KG1 (cell line): ENCODE results near the gene PTPN5.

Experiments
- DNase-seq: peaks from one replicate; lab custom pipeline; 2025; lab: John Stamatoyannopoulos, UW

PTPN5 gene

DNA sequence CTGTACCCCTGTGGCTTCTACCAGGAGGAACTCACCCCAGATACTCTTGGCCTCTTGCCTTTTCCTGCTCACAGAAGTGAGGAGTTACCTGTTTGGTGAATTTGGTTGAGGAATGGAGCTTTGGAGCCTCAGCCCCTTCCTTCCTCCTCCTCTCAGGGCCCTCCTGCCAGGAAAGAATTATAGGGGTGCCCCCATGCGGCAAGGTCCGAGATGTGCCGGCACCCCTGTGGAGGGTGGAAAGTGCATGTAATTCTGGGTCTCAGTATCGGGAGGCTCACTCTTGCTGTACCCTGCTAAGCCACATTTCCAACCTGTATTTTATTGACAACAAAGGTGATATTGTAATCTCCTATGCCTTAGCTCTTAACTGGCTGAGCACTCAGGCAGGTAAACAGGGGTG is 51.9 kb downstream of the PTPN5 start:
- no peak for DNase-seq

DNA sequence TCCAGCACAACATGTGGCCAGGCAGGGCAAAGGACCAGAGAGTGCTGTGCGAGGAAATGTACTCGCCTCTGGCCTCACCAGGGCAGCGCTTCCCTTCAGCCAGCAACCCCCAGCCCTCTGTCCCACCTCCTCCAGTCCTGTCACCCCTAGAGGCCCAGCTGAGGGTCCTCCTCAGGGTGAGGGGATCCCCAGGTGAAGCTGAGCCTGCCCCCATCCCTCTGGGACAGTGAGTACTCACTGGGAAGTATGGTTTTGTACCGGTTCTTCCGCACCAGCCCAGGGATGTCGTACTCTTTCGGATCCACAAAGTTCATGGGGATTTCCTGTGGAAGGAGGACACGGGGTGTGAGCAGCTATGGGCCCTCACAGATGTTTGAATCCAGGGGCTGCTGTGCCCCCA is 54.0 kb downstream of the PTPN5 start:
- no peak for DNase-seq

DNA sequence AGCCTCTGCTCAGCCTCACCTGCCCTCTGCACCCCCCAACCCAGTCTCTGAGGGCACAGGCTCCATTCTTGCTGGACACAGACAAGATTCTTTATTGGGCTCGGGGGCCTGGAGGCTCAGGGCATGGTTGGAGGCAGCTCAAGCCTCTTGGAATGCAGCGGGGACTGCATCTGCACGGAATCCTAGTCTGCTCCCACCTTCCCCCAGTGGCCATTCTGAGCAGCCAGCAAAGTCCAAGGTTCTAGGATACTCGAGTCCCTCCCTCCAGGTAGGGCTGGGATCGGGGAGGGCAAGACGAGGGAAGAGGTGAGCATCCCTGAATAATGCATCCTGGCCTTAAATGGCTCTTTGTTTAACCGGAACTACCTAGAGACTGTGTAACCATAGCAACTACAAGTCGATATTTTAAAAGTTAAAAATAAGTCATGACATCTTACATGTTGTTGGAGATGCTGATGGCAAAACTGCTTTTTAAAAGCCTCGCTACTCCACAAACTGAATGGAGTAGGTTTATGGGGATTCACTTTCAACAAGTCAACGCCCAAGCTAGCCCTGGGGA is 54.9 kb downstream of the PTPN5 start:
- no peak for DNase-seq

GRCh38 chr11:18733202-18733601 is 58.4 kb downstream of the PTPN5 start:
- no peak for DNase-seq

DNA sequence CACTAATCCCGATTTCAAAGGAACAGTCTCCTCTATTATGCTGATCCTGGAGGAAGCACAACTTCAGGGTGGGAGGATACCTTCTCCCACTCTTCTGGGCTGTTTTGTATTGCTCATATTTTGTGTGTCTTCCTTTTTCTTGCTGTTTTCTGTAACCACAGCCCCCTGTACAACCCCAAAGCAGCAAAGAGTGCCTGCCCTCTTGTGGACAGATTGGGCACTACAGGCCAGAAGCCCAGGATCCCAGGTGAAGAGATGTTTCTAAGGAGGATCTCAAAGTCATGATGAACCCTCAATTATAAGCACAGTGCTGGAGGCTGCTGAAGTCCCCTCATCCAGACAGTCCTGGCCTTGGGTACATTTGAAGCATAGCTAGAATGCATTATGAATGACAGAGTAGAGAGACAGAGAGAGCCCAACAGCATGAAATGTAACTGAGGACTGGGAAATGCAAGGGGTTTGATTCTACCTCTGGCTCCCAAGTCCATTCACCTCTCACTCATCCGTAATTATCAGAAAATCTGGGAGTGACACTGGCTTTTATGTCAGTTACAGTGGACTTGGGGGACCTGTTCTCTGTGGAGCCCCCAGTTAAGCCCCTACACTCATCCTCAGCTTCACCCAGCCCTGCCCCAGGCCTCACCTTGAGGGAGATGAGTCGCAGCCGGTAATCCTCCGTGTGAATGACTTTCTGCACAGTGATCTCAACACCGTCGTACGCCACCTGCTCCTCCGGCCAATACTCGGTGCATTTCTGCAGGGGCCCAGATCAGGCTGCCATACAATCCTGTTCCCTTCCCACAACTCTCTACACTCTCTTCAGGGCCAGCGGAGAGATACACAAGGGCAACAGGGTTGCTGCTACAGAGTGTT is 59.4 kb downstream of the PTPN5 start:
- DNase-seq: peak; percentile 67

GRCh38 chr11:18731441-18731840 is 60.2 kb downstream of the PTPN5 start:
- no peak for DNase-seq

- DNase-seq: no peak
Measured at GRCh38 chr11:18730020-18730419, 61.6 kb downstream of the PTPN5 start.

GRCh38 chr11:18729426-18729825 is 62.2 kb downstream of the PTPN5 start:
- no peak for DNase-seq

DNA sequence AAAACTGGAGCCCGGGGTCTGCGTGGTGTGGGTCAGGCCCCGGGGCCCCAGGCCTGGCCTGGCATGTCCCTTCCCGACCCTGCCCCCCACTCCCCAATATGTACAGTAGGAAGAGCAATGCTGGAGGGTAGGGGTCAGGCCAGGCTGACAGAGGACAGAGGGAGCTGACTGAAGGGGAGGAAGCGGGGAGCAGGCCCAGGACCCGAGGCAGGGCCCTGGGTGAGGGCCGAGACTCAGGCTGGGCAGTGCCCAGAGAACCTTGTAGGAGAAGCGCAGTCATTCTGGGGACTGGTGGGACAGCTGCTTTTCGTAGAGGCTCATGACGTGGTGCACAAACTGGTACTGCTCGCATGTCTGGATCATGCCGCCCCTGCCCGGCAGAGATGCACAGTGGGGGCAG is 62.9 kb downstream of the PTPN5 start:
- no peak for DNase-seq

- DNase-seq: no peak
Measured at GRCh38 chr11:18727479-18728236, 63.9 kb downstream of the PTPN5 start.

DNA sequence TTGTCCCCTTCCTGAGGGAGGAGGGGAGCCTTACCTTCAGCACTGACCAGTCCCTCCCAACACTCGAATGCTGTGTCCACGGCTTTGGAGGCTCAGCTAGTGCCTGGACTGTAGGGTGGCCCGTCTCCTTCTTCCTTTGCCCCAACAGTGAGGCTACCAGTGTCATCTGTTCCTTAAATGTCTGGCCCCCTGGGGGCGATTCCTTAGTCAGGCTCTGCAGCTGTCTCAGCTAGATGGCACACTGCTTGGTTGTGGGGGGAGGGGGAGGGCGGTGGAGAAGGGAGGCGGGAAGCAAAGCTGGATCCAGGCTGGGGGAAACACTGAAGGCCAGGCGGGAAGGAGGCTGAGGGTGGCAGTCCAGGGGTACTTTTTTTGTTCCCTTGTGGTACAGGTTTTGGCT is 65.6 kb downstream of the PTPN5 start, which contains the start of gene IGSF22:
TSS of gene IGSF22 (minus strand) at position 149 of the 400 bp plus-strand sequence. CDS start 1,952 bp downstream, outside the sequence.
- DNase-seq: no peak

DNA sequence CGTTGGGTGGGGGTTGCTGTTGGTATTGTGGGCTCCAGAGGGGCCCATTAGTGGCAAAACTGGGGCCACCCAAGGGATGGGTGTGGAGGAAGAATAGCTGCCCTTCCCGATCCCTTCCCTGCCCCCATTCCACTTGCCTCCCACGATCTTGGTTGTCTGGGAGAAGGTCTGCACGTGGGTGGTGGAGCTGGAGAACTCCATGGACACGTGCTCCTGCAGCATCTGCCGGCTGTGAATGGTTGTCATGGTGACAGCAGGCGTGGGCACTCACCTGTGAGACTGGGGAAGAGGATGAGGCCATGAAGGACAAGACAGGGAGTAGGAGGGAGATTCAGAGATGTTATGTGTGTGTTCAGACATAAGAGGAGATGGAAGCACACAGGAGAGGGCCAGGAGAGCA is 67.6 kb downstream of the PTPN5 start:
- no peak for DNase-seq

DNA sequence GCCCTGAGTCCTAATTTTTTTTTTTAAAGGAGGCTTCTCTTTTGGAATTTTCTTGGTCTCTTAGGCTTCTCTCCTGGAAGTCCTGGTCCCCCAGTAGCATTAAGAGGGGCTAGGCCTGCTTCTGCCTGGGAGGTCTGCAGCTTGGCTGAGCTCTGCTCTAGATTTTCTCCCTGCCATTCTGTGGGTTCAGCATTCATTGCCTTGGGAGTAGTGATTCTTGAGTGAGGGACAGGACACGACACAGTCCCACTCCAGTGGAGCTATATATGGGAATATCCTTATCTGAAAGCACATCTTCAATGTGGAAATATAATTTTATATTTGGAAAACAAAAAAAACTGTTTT is 69.3 kb downstream of the PTPN5 start:
- DNase-seq: no peak

- DNase-seq: no peak
Measured at GRCh38 chr11:18721561-18722292, 69.9 kb downstream of the PTPN5 start.

DNA sequence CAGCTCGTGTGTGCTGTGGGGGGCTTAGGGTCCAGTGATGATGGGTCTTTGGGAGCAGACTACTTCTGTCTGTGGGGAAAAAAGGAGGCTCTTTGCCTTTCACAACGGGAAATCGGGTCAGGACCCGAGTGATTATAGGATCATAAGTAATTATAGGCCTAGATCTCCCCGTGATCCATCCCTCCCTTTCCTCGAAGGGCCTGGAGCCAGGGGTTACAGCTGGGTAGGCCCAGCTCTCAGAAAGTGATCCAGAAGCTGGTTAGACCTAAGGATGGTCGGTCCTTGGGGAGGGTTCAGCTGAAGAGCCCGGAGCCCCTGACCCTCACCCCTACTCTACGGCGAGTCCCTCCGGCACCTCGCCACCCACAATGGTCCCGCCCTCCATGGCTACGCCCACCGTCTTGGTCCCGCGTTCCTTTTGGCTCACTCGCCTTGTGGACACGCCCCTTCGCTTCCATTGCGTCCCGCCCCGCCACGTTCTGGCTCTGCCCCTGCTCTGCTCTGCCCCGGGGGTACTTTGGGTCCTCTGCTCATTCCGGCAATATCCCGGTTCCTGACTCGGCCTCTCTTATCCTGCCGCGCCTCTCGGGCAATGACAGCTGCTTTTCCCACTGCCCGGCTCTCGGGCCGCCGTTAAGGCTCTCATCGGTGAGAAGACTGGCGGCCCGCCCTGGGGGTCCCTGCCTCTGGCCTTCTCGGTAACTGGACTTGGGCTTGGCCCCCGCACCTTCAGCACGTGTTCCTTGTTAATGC is 70.6 kb downstream of the PTPN5 start:
- DNase-seq: no peak

DNA sequence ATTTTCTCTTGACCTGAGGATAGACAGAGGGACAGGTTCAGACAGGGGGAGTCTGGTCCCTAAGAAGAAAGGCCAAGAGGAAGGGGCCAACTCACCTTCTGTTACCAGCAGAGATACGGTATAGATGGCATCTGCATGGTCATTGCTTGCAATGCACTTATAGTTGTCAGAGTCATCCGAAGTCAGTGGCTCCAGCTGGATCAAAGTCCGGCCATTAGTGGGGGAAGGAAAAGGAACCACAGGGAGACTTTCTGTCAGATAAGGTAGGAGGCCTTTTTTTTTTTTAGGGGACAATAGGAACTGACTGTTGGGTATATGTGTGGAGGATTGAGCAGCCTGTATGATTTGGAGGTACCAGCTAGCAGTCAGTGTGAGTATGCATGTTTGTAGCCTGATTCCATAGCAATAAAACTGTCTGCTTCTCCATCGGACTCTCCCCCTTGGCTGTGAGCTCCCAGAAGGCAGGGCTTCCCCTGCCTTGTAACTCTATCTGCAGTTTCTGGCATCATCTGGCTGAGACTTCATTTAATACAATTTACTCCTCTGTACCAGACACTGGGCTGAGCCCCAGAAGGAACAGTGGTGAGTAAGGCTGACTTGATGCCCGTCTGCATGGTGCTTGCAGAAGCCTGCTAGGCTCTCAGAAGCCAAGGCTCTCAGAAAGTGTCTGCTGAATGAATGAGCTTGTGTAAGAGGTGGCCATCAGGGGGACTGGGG is 71.3 kb downstream of the PTPN5 start:
- DNase-seq: no peak

DNA sequence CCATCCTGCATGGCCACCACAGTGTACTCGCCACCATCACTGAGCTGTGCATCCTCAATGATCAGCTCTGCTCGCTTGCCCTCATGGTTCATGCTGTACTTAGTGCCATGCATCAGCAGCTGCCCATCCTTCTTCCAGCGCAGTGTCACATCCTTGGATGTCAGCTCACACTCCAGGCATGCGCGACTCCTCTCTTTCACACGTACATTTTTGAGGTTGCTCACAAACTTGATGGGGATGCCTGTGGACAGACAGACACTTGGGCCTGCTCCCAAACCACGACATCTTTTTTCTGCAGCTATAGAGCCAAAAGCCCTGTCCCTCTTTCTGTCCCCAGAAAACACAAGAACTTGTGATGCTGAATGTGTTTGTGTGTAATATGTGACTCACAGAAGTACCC is 76.1 kb downstream of the PTPN5 start:
- no peak for DNase-seq

DNA sequence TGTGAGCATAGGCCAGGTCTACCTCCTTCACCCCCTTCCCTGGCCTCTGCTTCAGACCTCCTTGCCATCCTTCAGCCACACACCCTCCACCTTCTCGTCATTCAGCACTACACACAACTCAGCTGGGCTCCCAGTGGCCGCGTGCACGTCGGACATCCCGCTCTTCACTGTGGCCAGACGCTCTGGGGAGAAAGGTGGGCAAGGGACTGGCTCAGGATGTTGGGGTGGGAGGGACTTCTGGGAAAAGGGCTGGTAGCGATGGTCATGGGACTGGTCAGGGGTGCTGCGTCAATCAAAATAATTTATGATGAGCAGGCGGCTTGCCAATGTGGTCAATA is 77.2 kb downstream of the PTPN5 start:
- no peak for DNase-seq

DNA sequence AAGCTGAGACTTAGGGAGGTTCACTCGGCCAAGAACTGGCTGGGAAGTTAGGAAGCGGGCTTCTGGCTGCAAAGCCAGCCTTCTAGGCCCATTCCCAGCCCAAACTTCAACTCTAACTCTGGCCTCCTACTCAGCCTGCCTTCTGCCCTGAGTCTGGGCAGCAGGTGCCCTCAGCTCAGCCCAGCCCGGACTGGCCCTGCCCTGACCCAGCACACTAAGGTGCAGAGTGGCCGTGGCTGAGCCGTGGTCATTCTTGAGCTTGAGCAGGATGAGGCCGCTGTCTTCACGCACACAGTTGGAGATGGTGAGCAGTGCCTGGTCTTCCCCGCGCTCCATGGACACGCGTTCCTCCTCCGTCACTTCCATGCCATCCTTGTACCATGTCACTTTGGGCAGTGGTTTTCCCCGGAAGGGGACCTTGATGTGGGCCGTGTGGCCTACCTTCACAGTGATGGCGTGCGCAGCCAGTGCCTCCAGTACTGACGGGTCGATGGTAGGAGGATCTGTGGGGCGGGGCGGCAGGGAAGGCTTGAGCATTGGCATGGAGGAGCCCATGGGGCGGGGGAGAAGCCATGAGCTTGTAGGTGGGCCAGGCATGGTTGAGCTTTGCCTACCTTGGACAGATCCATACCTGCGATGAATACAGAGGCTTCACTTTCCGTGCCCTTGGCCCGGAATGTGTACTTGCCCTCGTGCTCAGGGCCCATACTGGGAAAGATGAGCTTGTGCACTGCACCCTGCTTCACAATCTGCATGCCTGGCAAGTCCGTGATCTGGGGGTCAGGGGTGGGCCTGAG is 77.8 kb downstream of the PTPN5 start:
- DNase-seq: no peak

DNA sequence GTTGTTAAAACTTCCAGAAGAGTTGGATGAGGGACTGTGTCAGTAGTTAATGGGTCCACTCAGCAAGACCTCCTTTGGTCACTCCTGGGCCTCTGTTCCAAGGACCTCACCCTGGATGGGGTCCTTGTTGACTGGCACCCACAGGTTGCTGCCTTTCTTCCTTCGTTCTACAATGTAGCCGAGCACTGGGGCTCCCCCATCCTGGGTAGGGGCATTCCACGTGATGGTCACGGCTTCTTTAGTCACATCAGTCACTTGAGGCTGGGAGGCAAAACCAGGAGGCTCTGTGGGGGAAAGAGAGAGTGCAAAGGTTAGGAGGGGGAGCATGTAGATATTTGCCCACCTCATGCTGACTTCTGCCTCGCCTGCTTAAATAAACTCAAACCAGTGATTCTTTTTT is 81.1 kb downstream of the PTPN5 start:
- DNase-seq: no peak
